ENCODE measurements around the gene FOXN3.

- TF ChIP-seq CTCF (IDR thresholded peaks at IDR 0.05; ENCODE audit: insufficient read depth, low read length) (no peak), REST (IDR thresholded peaks at IDR 0.05; ENCODE audit: insufficient replicate concordance, low read depth) (no peak), POLR2AphosphoS5 (IDR thresholded peaks at IDR 0.05; ENCODE audit: low read depth) (no peak), GABPA (IDR thresholded peaks at IDR 0.05; ENCODE audit: low read depth) (no peak), SPI1 (IDR thresholded peaks at IDR 0.05; ENCODE audit: borderline replicate concordance, low read depth) (no peak)
Observed at GRCh38 chr14:89406361-89406760, 10.7 kb downstream of the FOXN3 start.

Measured in HL-60 (cell line).